ENCODE data around the gene CDC16. TPM values are rescaled to one million over a fixed set of nuclear protein-coding genes. Genes with fewer than 3 reads are reported as not detected.

CDC16 gene
- total and polyA plus RNA-seq, 2 of the 13 experiments (the other 11 are each of a cell fraction or from before 2014, with no cell fraction given): 24.2 to 60.9 TPM

GRCh38 chr13:114237415-114238112 is 2.9 kb downstream of the CDC16 start:
- H3K4me3 ChIP-seq (replicated peaks in 1 of 3; ENCODE audit: insufficient read depth in 1 of 3, low read depth in 2 of 3, low read length in 3 of 3): no peak overlapping the region
- no TSS peak for BruUV-seq (replicated peaks)
- H3K27ac ChIP-seq (ENCODE audit: extremely low read length, insufficient read depth, low read length): no peak overlapping the region
- no peak overlapping the region for H3K4me2 ChIP-seq (ENCODE audit: low read depth, low read length)
- 98% methylated on average over 7 of the region's 7 CpGs for WGBS (ENCODE audit: low lambda C conversion rate)
- FAIRE-seq (no peak), ATAC-seq (no peak), DNase-seq (ENCODE audit: low spot score) (no peak)
- no peaks in the 10 kb centered on the region for H3K9me3 ChIP-seq (ENCODE audit: low read length)
- in situ Hi-C loops (cut with HindIII; ENCODE audit: extremely low pct_ligation_motif_present, low pct_unique_long_range_greater_than_20kb) (no loop called here), intact Hi-C loops (cut with micrococcal nuclease; ENCODE audit: unreplicated experiment) (no loop called here)
- POLR2A ChIA-PET: no interaction called here
- 0 out of 2 replicates have a peak, but pooled peaks cover 6% of the 10 kb centered on the region for H3K4me1 ChIP-seq (ENCODE audit: insufficient read depth, low read length)
- no peak for TF ChIP-seq IKZF1 (IDR thresholded peaks at IDR 0.05)
- TF ChIP-seq PAWR (CRISPR knock-in tag; IDR thresholded peaks at IDR 0.05; ENCODE audit: borderline replicate concordance): no peak
- TF ChIP-seq NCOR1 (IDR thresholded peaks at IDR 0.05; ENCODE audit: borderline replicate concordance, low read length): no peak
- TF ChIP-seq ZBTB42 (CRISPR knock-in tag; IDR thresholded peaks at IDR 0.05): no peak
- TF ChIP-seq RORA (CRISPR knock-in tag; IDR thresholded peaks at IDR 0.05): no peak
- no peak for TF ChIP-seq NAIF1 (CRISPR knock-in tag; IDR thresholded peaks at IDR 0.05; ENCODE audit: borderline replicate concordance)
- TF ChIP-seq REL (CRISPR knock-in tag; conservative IDR thresholded peaks at IDR 0.05): no peak
- no peak for TF ChIP-seq PREB (CRISPR knock-in tag; IDR thresholded peaks at IDR 0.05)
- H3K79me2 ChIP-seq (ENCODE audit: insufficient read depth, low read length): peaks cover 16% of the 10 kb centered on the region
- CTCF ChIA-PET (ENCODE audit: low intra/inter-chr PET ratio, low total read pairs): no interaction called here
- H2AFZ ChIP-seq (ENCODE audit: low read length): no peak overlapping the region
- H4K20me1 ChIP-seq (ENCODE audit: insufficient read depth, low read length): no peaks in the 10 kb centered on the region
- no peak overlapping the region for H3K9ac ChIP-seq (ENCODE audit: insufficient read depth, low read depth, low read length)
- peaks cover 9 to 48% of the 10 kb centered on the region in 2 experiments for H3K36me3 ChIP-seq (replicated peaks in 1 of 2; ENCODE audit: control insufficient read depth in 1 of 2, insufficient read depth in 2 of 2, low read length in 2 of 2)
- H3K27me3 ChIP-seq (ENCODE audit: control insufficient read depth in 1 of 2, insufficient read depth in 2 of 2, low read length in 2 of 2): no peaks in the 10 kb centered on the region; a peak in 1 of 5 replicates
